K562 (cell line): ENCODE results near the gene CARS2.

Experiments
- HCFC1 ChIP-seq: IDR thresholded peaks from 2 replicates; pipeline ENCODE4 v1.6.1; 2012; ENCODE audit warnings: low read depth, low read length, improper control_type of control experiment
- KLF10 ChIP-seq: fragments of 250-450 bp; sonication (Bioruptor Pico); IDR thresholded peaks from 2 replicates; pipeline ENCODE4 v1.6.1; 2021; ENCODE audit warnings: matching md5 sums
- POLR2A ChIP-seq: fragments of 450-650 bp; conservative IDR thresholded peaks from 2 replicates; pipeline ENCODE4 v1.6.1; 2016
- RFX5 ChIP-seq: IDR thresholded peaks from 2 replicates; pipeline ENCODE4 v1.6.1; 2011; ENCODE audit warnings: low read depth, mild to moderate bottlenecking, improper control_type of control experiment, low read length
- SETDB1 ChIP-seq: IDR thresholded peaks from one replicate; pipeline ENCODE4 v1.6.1; 2012; ENCODE audit warnings: low read length, control low read depth, inconsistent platforms
- ZFX ChIP-seq: sonication (generic); formaldehyde crosslinking; IDR thresholded peaks from 2 replicates; pipeline ENCODE4 v1.8.0; 2022; ENCODE audit warnings: mild to moderate bottlenecking, missing genetic modification reagents, moderate library complexity
- ZNF274 ChIP-seq: IDR thresholded peaks from 2 replicates; pipeline ENCODE4 v1.6.1; 2011; ENCODE audit warnings: low read depth, mild to moderate bottlenecking, low read length, moderate library complexity, borderline replicate concordance
- ZNF766 ChIP-seq: fragments of 200-800 bp; sonication (Bioruptor generic); conservative IDR thresholded peaks from 2 replicates; pipeline ENCODE4 v1.6.1; 2016; ENCODE audit warnings: missing genetic modification characterization, missing compliant biosample characterization
- TF ChIP-seq, protein P1 (sequence below), 3 experiments: IDR thresholded peaks in 2 of 3; conservative IDR thresholded peaks in 1 of 3; 2 replicates each; pipeline ENCODE4 v1.5.1; 2011 to 2012; ENCODE audit warnings: low read length in 3 of 3, mild to moderate bottlenecking in 3 of 3, control low read depth in 2 of 3, improper control_type of control experiment in 1 of 3, inconsistent platforms in 1 of 3, low read depth in 1 of 3, mixed read lengths in 1 of 3, moderate library complexity in 1 of 3; ENCODE audit not compliant: insufficient read depth in 2 of 3
- TF ChIP-seq, protein P2 (sequence below): sonication (generic); formaldehyde crosslinking; IDR thresholded peaks from 2 replicates; pipeline ENCODE4 v1.8.0; 2022; ENCODE audit warnings: missing genetic modification reagents, mild to moderate bottlenecking, moderate library complexity, borderline replicate concordance

GRCh38 chr13:110662091-110662490, 43.8 kb downstream of the CARS2 start:
- TF ChIP-seq RFX5, result no peak
- TF ChIP-seq, protein P1, sequence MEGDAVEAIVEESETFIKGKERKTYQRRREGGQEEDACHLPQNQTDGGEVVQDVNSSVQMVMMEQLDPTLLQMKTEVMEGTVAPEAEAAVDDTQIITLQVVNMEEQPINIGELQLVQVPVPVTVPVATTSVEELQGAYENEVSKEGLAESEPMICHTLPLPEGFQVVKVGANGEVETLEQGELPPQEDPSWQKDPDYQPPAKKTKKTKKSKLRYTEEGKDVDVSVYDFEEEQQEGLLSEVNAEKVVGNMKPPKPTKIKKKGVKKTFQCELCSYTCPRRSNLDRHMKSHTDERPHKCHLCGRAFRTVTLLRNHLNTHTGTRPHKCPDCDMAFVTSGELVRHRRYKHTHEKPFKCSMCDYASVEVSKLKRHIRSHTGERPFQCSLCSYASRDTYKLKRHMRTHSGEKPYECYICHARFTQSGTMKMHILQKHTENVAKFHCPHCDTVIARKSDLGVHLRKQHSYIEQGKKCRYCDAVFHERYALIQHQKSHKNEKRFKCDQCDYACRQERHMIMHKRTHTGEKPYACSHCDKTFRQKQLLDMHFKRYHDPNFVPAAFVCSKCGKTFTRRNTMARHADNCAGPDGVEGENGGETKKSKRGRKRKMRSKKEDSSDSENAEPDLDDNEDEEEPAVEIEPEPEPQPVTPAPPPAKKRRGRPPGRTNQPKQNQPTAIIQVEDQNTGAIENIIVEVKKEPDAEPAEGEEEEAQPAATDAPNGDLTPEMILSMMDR (IDR thresholded peaks at IDR 0.05 in 2 of 3, conservative IDR thresholded peaks at IDR 0.05 in 1 of 3; ENCODE audit: insufficient read depth in 2 of 3, low read depth in 1 of 3, low read length in 3 of 3), result no peak
- TF ChIP-seq ZNF274, result no peak
- TF ChIP-seq ZNF766 (CRISPR knock-in tag), result no peak
- TF ChIP-seq KLF10 (CRISPR knock-in tag), result no peak
- TF ChIP-seq, protein P2, sequence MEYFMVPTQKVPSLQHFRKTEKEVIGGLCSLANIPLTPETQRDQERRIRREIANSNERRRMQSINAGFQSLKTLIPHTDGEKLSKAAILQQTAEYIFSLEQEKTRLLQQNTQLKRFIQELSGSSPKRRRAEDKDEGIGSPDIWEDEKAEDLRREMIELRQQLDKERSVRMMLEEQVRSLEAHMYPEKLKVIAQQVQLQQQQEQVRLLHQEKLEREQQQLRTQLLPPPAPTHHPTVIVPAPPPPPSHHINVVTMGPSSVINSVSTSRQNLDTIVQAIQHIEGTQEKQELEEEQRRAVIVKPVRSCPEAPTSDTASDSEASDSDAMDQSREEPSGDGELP (CRISPR knock-in tag), result no peak
- no peak for TF ChIP-seq POLR2A
- no peak for TF ChIP-seq HCFC1
- no peak for TF ChIP-seq ZFX (CRISPR knock-in tag)
- no peak for TF ChIP-seq SETDB1
